ENCODE data around the gene KRT78. TPM values are rescaled to one million over a fixed set of nuclear protein-coding genes. Genes with fewer than 3 reads are reported as not detected.

The KRT78 gene
- total RNA-seq, 1 experiment from 2014 or later, result not detected

DNA sequence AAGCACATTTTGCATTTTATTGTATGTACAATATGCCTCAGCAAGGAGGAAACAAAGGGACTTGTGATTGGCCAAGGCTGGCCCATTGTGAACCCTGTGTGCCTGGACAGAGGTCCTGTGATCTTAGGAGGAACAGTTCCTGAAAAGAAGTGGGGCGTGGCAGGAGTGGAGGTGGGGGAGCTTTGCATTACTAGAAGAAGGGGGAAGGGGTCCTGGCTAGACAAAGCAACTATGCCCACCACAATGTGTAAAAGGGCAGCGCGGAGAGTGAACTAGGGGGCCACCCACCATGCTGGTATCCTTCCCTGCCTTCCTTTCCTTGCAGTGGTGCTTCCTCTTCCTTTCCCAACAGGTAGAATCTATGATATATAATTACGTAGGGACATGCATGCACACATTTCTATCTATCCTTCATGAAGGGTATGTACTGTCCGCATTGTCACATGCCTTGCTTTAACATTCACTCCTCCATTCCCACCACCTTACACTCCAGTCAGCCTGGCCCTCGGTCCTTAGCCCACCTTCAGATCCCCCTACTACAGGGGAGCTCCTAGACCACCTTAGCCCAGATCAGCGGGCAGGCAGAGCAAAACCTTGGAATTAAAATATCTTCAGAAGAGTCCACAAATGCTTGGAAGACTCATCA, 43.5 kb upstream of the KRT78 start:
- no peak for DNase-seq (ENCODE audit: low spot score)
- Mint-ChIP-seq H3K27me3 (ENCODE audit: low read depth) (no peaks in the 10 kb centered on the region), H3K4me3 (no peak overlapping the region), H3K27ac (no peak overlapping the region), H3K9me3 (peaks cover 4% of the 10 kb centered on the region), H3K36me3 (peaks cover 11% of the 10 kb centered on the region), H3K4me1 (no peaks in the 10 kb centered on the region)
- ATAC-seq, result no peak
- POLR2A ChIA-PET, result interaction anchor here (1.0 kb wide), 1 partner anchor 13 kb away, joined by 3 read pairs; the partner anchor contains the start of gene KRT8
- TF ChIP-seq NR2C2 (CRISPR knock-in tag; IDR thresholded peaks at IDR 0.05), result no peak
- no peak for TF ChIP-seq ZNF423 (CRISPR knock-in tag; IDR thresholded peaks at IDR 0.05)
- TF ChIP-seq JAZF1 (CRISPR knock-in tag; IDR thresholded peaks at IDR 0.05), result no peak
- TF ChIP-seq ELF4 (CRISPR knock-in tag; IDR thresholded peaks at IDR 0.05; ENCODE audit: low read depth), result no peak
- TF ChIP-seq, protein P1, sequence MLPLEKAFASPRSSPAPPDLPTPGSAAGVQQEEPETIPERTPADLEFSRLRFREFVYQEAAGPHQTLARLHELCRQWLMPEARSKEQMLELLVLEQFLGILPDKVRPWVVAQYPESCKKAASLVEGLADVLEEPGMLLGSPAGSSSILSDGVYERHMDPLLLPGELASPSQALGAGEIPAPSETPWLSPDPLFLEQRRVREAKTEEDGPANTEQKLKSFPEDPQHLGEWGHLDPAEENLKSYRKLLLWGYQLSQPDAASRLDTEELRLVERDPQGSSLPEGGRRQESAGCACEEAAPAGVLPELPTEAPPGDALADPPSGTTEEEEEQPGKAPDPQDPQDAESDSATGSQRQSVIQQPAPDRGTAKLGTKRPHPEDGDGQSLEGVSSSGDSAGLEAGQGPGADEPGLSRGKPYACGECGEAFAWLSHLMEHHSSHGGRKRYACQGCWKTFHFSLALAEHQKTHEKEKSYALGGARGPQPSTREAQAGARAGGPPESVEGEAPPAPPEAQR (CRISPR knock-in tag; IDR thresholded peaks at IDR 0.05), result no peak
- TF ChIP-seq, protein P2, sequence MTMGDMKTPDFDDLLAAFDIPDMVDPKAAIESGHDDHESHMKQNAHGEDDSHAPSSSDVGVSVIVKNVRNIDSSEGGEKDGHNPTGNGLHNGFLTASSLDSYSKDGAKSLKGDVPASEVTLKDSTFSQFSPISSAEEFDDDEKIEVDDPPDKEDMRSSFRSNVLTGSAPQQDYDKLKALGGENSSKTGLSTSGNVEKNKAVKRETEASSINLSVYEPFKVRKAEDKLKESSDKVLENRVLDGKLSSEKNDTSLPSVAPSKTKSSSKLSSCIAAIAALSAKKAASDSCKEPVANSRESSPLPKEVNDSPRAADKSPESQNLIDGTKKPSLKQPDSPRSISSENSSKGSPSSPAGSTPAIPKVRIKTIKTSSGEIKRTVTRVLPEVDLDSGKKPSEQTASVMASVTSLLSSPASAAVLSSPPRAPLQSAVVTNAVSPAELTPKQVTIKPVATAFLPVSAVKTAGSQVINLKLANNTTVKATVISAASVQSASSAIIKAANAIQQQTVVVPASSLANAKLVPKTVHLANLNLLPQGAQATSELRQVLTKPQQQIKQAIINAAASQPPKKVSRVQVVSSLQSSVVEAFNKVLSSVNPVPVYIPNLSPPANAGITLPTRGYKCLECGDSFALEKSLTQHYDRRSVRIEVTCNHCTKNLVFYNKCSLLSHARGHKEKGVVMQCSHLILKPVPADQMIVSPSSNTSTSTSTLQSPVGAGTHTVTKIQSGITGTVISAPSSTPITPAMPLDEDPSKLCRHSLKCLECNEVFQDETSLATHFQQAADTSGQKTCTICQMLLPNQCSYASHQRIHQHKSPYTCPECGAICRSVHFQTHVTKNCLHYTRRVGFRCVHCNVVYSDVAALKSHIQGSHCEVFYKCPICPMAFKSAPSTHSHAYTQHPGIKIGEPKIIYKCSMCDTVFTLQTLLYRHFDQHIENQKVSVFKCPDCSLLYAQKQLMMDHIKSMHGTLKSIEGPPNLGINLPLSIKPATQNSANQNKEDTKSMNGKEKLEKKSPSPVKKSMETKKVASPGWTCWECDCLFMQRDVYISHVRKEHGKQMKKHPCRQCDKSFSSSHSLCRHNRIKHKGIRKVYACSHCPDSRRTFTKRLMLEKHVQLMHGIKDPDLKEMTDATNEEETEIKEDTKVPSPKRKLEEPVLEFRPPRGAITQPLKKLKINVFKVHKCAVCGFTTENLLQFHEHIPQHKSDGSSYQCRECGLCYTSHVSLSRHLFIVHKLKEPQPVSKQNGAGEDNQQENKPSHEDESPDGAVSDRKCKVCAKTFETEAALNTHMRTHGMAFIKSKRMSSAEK (CRISPR knock-in tag; IDR thresholded peaks at IDR 0.05; ENCODE audit: borderline replicate concordance), result no peak
- no peak for TF ChIP-seq ETV6 (CRISPR knock-in tag; IDR thresholded peaks at IDR 0.05)
- no peak for TF ChIP-seq RORB (CRISPR knock-in tag; IDR thresholded peaks at IDR 0.05)
- TF ChIP-seq, protein P3, sequence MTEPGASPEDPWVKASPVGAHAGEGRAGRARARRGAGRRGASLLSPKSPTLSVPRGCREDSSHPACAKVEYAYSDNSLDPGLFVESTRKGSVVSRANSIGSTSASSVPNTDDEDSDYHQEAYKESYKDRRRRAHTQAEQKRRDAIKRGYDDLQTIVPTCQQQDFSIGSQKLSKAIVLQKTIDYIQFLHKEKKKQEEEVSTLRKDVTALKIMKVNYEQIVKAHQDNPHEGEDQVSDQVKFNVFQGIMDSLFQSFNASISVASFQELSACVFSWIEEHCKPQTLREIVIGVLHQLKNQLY (CRISPR knock-in tag; IDR thresholded peaks at IDR 0.05), result no peak
- TF ChIP-seq, protein P4, sequence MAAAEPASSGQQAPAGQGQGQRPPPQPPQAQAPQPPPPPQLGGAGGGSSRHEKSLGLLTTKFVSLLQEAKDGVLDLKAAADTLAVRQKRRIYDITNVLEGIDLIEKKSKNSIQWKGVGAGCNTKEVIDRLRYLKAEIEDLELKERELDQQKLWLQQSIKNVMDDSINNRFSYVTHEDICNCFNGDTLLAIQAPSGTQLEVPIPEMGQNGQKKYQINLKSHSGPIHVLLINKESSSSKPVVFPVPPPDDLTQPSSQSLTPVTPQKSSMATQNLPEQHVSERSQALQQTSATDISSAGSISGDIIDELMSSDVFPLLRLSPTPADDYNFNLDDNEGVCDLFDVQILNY (CRISPR knock-in tag; IDR thresholded peaks at IDR 0.05), result no peak
- no peak for TF ChIP-seq ESRRA (CRISPR knock-in tag; IDR thresholded peaks at IDR 0.05; ENCODE audit: borderline replicate concordance)
- no peak for TF ChIP-seq TP53 (CRISPR knock-in tag; IDR thresholded peaks at IDR 0.05)
- TF ChIP-seq SOX15 (CRISPR knock-in tag; IDR thresholded peaks at IDR 0.05), result no peak
- TF ChIP-seq ZNF396 (CRISPR knock-in tag; IDR thresholded peaks at IDR 0.05; ENCODE audit: borderline replicate concordance), result no peak
- TF ChIP-seq GRHL2 (CRISPR knock-in tag; IDR thresholded peaks at IDR 0.05; ENCODE audit: insufficient replicate concordance, severe bottlenecking), result no peak
- TF ChIP-seq SMAD3 (CRISPR knock-in tag; IDR thresholded peaks at IDR 0.05; ENCODE audit: borderline replicate concordance), result no peak
- TF ChIP-seq, protein P5, sequence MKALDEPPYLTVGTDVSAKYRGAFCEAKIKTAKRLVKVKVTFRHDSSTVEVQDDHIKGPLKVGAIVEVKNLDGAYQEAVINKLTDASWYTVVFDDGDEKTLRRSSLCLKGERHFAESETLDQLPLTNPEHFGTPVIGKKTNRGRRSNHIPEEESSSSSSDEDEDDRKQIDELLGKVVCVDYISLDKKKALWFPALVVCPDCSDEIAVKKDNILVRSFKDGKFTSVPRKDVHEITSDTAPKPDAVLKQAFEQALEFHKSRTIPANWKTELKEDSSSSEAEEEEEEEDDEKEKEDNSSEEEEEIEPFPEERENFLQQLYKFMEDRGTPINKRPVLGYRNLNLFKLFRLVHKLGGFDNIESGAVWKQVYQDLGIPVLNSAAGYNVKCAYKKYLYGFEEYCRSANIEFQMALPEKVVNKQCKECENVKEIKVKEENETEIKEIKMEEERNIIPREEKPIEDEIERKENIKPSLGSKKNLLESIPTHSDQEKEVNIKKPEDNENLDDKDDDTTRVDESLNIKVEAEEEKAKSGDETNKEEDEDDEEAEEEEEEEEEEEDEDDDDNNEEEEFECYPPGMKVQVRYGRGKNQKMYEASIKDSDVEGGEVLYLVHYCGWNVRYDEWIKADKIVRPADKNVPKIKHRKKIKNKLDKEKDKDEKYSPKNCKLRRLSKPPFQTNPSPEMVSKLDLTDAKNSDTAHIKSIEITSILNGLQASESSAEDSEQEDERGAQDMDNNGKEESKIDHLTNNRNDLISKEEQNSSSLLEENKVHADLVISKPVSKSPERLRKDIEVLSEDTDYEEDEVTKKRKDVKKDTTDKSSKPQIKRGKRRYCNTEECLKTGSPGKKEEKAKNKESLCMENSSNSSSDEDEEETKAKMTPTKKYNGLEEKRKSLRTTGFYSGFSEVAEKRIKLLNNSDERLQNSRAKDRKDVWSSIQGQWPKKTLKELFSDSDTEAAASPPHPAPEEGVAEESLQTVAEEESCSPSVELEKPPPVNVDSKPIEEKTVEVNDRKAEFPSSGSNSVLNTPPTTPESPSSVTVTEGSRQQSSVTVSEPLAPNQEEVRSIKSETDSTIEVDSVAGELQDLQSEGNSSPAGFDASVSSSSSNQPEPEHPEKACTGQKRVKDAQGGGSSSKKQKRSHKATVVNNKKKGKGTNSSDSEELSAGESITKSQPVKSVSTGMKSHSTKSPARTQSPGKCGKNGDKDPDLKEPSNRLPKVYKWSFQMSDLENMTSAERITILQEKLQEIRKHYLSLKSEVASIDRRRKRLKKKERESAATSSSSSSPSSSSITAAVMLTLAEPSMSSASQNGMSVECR (CRISPR knock-in tag; IDR thresholded peaks at IDR 0.05; ENCODE audit: borderline replicate concordance), result no peak
- TF ChIP-seq NR3C1 (CRISPR knock-in tag; conservative IDR thresholded peaks at IDR 0.05; ENCODE audit: low read depth), result no peak
- CTCF ChIA-PET, result interaction anchor here (1.3 kb wide), 1 partner anchor 89 kb away, joined by 6 read pairs; no protein-coding TSS in a partner anchor

Measured in WTC11 (cell line).